T-helper 2 cell treated with Interferon-gamma antibody and Interleukin-4, amounts not matched to agents 5 μg/mL and 100 μg/mL, for 36 hours (primary cell): ENCODE results near the gene MYO1G.

Source experiments
- DNase-seq: peaks from one replicate; pipeline ENCODE4 v3.0.0; 2021; ENCODE audit warnings: low spot score
- H3K27ac Mint-ChIP-seq: one replicate; pipeline ENCODE4 v1.8.0; 2021; ENCODE audit warnings: mild to moderate bottlenecking, mixed read lengths
- H3K27me3 Mint-ChIP-seq: one replicate; pipeline ENCODE4 v1.8.0; 2021; ENCODE audit warnings: low read depth, mixed read lengths
- H3K36me3 Mint-ChIP-seq: one replicate; pipeline ENCODE4 v1.8.0; 2021; ENCODE audit warnings: low read depth, mixed read lengths
- H3K4me1 Mint-ChIP-seq: one replicate; pipeline ENCODE4 v1.8.0; 2021; ENCODE audit warnings: low read depth, mixed read lengths
- H3K4me3 Mint-ChIP-seq: one replicate; pipeline ENCODE4 v1.8.0; 2022; ENCODE audit warnings: mild to moderate bottlenecking, moderate library complexity, mixed read lengths
- H3K9me3 Mint-ChIP-seq: one replicate; pipeline ENCODE4 v1.8.0; 2021; ENCODE audit warnings: mixed read lengths

The MYO1G gene

DNA sequence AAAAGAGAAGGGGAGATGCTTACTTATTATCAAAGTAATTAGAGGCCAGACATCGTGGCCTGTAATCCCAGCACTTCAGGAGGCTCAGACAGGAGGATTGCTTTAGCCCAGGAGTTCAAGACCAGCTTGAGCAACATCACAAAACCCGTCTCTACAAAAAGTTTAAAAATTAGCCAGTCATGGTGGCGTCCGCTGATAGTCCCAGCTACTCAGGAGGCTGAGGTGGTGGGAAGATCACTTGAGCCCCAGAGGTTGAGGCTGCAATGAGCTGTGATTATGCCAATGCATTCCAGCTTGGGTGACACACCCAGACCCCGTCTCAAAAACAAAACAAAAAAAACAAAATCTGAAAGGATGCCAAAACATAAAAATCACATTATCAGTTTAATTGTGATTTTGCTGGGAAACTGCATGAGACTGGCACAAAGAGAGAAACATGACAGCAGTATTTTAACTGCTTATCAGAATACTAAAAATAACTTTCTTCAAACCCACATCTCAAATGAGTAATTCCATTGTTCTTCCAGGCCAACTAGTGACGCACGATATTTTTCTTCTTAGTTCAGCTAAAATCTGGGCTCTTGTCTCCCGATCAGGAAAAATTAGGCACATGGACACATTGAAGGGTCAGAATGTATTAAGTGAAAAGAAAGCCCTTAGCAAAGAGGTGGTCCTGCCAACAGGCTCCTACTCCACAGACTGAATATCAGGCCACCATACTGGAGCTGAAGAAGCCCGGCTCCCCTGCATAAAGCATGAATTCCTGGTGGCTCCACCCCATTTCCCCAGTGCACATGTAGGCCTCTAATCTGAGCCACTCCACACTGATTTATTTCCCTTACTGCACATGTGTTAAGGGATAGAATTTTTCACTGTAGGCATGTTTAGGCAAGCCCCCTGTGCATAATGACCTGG, 11.6 kb upstream of the MYO1G start:
- no peak for DNase-seq
- Mint-ChIP-seq H3K4me3 (no peak overlapping the region), H3K27me3 (no peaks in the 10 kb centered on the region), H3K36me3 (peaks cover 15% of the 10 kb centered on the region), H3K9me3 (no peaks in the 10 kb centered on the region), H3K27ac (no peak overlapping the region), H3K4me1 (peaks cover 53% of the 10 kb centered on the region)

DNA sequence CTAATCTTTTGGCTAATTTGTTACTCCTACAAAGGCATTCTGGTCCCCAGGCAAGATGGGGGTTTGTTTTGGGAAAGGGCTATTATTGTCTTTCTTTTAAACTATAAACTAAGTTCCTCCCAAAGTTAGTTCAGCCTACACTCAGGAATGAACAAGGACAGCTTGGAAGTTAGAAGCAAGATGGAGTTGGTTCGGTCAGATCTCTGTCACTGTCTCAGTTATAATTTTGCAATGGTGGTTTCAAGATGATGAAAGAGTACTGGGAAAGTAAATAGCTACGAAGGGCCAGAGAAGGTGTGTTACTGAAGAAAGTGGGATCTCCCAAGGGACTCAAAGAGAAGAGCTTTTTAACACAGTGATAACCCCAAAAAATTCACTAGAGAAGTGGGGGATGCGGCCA, 10.3 kb upstream of the MYO1G start:
- DNase-seq: no peak
- Mint-ChIP-seq H3K9me3 (no peaks in the 10 kb centered on the region), H3K27me3 (no peaks in the 10 kb centered on the region), H3K4me1 (peaks cover 53% of the 10 kb centered on the region), H3K27ac (peak overlapping the region; percentile 5), H3K36me3 (peaks cover 27% of the 10 kb centered on the region), H3K4me3 (no peak overlapping the region)

DNA sequence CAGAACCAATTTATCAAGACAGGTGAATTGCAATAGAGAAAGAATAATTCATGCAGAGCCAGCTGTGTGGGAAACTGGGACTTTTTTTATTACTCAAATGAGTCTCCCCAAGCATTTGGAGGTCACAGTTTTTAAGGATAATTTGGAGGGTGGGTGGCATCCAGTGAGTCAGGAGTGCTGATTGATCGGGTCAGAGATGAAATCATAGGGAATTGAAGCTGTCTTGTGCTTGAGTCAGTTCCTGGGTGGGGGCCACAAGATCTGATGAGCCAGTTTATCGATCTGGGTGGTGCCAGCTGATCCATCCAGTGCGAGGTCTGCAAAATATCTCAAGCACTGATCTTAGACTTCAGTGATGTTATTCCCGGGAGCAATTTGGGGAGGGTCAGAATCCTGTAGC, 9.9 kb upstream of the MYO1G start:
- Mint-ChIP-seq H3K4me1 (peaks cover 53% of the 10 kb centered on the region), H3K27ac (no peak overlapping the region), H3K36me3 (peaks cover 31% of the 10 kb centered on the region), H3K4me3 (no peak overlapping the region), H3K27me3 (no peaks in the 10 kb centered on the region), H3K9me3 (no peaks in the 10 kb centered on the region)
- DNase-seq: no peak

DNA sequence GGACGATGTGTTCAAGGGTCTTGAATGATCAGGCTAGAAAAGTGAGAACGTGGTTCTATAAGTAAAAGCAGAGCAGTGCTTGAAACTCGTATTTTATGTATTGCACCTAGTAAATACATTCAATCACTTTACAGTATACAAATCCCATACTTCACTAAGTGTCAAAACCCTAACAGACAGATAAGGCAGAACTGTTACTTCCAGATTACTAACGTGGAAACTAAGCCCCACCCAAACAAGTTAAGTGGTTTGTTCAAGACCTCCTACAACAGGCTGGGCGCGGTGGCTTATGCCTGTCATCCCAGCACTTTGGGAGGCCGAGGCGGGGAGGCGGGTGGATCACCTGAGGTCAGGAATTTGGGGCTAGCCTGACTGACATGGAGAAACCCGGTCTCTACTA, 9.2 kb upstream of the MYO1G start:
- Mint-ChIP-seq H3K4me3 (peak overlapping the region; percentile 98), H3K27ac (peak overlapping the region; percentile 98), H3K4me1 (peaks cover 60% of the 10 kb centered on the region), H3K36me3 (peaks cover 38% of the 10 kb centered on the region), H3K27me3 (no peaks in the 10 kb centered on the region), H3K9me3 (no peaks in the 10 kb centered on the region)
- no peak for DNase-seq

DNA sequence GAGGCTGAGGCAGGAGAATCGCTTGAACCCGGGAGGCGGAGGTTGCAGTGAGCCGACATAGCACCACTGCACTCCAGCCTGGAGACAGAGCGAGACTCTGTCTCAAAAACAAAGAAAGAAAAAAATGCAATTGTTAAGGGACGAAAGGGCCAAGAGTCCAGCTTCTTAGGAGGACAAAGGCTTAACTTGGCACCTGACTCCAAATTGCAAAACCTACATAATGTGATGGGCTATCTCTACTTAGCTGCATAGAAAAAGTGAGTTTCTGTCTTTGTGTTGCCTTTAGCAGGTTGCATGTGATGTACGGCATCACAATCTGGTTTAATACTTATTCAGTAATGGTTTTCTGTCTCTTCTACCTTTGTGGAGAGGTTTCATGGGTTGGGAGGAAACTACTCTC, 8.6 kb upstream of the MYO1G start:
- H3K4me1 Mint-ChIP-seq: peaks cover 63% of the 10 kb centered on the region

DNA sequence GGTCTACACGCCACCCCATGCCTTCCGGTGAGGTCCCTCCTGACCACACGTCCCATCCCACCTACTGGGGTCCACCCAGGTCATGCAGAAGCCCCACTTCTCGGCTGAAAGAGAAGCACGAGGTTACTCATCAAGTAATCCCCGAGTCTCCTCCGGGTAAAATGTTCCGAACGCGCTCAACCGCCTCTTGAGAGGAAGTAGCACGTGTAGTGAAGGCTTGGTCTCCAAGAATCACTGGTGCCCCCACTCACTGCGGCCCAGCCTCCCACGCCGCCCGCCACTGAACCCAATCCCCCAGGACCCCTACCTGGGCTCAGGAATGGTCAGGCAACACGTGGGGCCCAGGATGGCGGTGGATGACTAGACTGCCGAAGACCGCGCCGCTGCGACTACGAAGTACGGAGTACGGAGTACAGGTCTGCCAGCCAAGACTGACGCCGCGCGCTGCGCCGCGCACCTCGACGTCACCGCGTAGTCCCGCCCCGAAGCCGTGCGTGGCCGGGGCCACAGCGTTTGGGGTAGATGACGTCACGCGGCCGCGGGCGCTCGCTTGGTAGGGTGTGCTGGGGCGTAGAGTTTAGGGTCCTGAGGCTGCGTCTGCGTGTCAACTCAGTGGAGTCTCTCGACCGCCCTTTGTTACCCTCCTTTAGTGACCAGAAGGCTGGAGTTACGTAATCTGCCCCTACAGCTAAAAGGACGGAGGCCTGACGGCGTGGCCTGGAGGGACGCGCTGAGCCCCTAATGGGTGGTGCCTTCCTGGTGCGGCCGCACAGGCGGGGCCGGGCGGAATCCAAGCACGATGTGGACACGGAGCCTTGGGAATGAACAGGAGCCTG, 7.6 kb upstream of the MYO1G start:
- Mint-ChIP-seq H3K4me1 (peaks cover 62% of the 10 kb centered on the region), H3K4me3 (peak overlapping the region; percentile 98), H3K27ac (peak overlapping the region; percentile 98), H3K9me3 (no peaks in the 10 kb centered on the region), H3K27me3 (no peaks in the 10 kb centered on the region), H3K36me3 (peaks cover 44% of the 10 kb centered on the region)
- DNase-seq: peak; percentile 95

More for the DNA sequence above, 8.6 kb upstream of the MYO1G start:
- peak overlapping the region; percentile 98 for H3K4me3 Mint-ChIP-seq
- no peaks in the 10 kb centered on the region for H3K9me3 Mint-ChIP-seq
- peak overlapping the region; percentile 98 for H3K27ac Mint-ChIP-seq
- no peaks in the 10 kb centered on the region for H3K27me3 Mint-ChIP-seq
- DNase-seq: no peak
- H3K36me3 Mint-ChIP-seq: peaks cover 40% of the 10 kb centered on the region

DNA sequence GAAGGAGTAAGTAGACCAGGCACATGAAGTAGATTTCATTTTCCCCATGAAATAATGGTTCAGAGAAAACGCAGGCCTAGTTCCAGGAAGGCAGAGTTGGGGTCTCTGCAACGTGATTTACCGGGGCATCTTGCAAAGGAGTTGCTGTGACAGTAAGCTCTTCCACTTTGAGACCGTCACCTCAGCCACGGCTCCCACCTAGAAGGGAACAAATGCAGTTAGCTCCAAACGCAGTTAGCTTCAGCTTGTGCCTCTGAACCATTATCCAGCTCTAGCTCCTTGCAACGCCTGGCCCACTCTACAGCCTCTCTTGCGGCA, 7.0 kb upstream of the MYO1G start:
- peak overlapping the region; percentile 98 for H3K4me3 Mint-ChIP-seq
- H3K27ac Mint-ChIP-seq: peak overlapping the region; percentile 98
- H3K36me3 Mint-ChIP-seq: peaks cover 47% of the 10 kb centered on the region
- H3K4me1 Mint-ChIP-seq: peaks cover 67% of the 10 kb centered on the region
- DNase-seq: no peak
- no peaks in the 10 kb centered on the region for H3K9me3 Mint-ChIP-seq
- H3K27me3 Mint-ChIP-seq: no peaks in the 10 kb centered on the region

DNA sequence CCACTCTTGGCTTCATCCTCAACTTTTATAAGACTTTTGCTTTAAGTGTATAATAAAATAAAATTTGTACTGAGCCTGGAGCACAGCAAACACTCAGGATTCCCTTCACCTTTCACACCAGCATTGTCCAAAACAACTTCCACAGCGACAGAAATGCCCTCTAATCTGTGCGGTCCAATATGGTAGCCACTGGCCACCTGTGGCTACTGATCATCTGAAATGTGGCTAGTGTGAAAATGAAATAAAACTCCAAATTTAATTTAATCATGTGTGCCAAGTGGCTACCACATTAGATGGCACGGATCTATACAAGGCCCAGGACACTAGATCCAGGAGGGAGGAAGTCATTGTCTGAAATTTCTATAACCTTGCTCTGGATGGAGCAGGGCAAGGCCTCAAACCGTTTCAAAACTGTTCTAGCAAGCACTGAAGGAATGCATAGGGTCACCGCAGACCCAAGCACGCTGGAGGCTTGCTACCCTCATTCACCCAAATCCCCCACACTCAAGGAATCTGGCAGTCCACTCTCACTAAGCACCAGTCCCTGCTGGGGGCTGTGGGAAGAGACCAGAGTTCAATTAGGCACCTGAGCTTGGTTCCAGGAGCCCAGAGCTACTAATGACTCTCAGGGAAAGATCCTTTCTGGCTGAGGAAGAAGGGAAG, 6.3 kb upstream of the MYO1G start:
- Mint-ChIP-seq H3K4me1 (peaks cover 70% of the 10 kb centered on the region), H3K36me3 (peaks cover 51% of the 10 kb centered on the region)

DNA sequence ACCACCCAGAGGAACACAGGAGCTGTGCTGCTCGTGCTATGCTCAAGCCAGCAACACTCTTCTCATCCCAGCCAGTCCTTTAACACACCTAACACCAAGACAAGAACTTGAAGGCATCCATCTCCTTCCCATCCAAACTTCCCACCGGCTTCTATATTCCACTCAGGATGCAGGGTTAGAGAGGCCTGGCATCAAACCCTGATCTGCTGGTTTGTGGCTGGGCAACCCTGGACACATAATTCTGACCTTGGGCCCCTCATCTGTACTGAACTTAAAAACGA, 5.6 kb upstream of the MYO1G start:
- no peak for DNase-seq
- no peaks in the 10 kb centered on the region for H3K9me3 Mint-ChIP-seq
- H3K36me3 Mint-ChIP-seq: peaks cover 51% of the 10 kb centered on the region
- H3K4me1 Mint-ChIP-seq: peaks cover 77% of the 10 kb centered on the region
- H3K27me3 Mint-ChIP-seq: no peaks in the 10 kb centered on the region
- H3K4me3 Mint-ChIP-seq: peak overlapping the region; percentile 98
- H3K27ac Mint-ChIP-seq: peak overlapping the region; percentile 98

More for the DNA sequence above, 6.3 kb upstream of the MYO1G start:
- Mint-ChIP-seq H3K27me3 (no peaks in the 10 kb centered on the region), H3K4me3 (peak overlapping the region; percentile 98), H3K9me3 (no peaks in the 10 kb centered on the region), H3K27ac (peak overlapping the region; percentile 98)
- DNase-seq: no peak

DNA sequence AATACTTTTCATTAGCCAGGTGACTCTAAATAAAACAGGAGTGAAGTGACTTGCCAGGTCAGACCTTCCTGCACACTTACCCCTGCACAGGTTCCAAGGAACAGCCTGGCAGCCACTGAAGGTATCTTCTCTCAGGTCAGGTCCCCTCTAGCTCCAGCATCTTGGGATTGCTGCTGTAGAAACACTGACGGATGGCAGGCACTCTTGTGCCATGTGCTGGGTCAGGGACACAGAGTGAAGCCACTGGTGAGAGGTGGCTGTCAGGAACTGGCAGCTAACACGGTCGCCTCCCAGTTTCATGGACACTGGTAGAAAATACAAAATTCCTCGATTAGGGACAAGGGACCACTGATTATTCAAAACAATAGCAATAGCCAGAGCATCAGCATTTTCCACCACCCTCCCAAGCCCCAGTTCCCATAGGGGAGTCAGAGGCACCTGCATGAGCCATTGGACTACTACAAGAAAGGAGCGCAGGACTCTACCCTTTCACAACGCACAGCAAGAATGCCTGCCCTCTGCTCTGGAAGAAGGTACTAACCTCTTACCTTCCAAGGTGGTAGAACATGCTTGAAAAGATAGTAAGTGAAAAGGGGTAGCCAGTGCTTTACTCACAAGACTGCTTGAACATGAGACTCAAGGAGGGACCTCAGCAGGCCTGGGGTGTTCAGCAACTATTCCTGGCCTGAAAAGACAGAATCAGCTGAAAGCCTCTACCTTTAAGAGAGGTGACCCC, 5.1 kb upstream of the MYO1G start:
- Mint-ChIP-seq H3K4me1 (peaks cover 77% of the 10 kb centered on the region), H3K4me3 (peak overlapping the region; percentile 98), H3K36me3 (peaks cover 56% of the 10 kb centered on the region), H3K27ac (peak overlapping the region; percentile 98), H3K27me3 (no peaks in the 10 kb centered on the region), H3K9me3 (no peaks in the 10 kb centered on the region)
- DNase-seq: no peak

DNA sequence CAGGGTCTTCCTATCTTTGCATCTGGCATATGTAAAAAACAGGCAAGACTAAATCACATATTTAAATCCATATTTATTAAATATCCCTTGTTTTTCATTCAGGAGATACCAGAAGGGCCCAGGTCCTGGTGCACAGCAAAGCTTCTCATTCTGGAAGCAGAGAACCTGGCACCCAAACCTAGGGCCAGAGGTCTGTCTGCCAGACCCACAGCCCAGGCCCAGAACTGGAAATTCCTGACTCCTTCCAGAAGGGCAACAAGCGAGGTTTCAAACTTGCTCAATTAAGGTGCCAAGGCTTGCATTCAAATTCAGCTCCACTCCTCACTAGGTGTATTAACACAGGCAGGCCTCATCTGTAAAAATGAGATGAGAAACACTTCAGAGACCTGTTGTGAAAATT, 4.2 kb upstream of the MYO1G start:
- Mint-ChIP-seq H3K9me3 (no peaks in the 10 kb centered on the region), H3K27me3 (no peaks in the 10 kb centered on the region), H3K4me3 (peak overlapping the region; percentile 99), H3K36me3 (peaks cover 65% of the 10 kb centered on the region), H3K27ac (peak overlapping the region; percentile 99), H3K4me1 (peaks cover 69% of the 10 kb centered on the region)
- no peak for DNase-seq

DNA sequence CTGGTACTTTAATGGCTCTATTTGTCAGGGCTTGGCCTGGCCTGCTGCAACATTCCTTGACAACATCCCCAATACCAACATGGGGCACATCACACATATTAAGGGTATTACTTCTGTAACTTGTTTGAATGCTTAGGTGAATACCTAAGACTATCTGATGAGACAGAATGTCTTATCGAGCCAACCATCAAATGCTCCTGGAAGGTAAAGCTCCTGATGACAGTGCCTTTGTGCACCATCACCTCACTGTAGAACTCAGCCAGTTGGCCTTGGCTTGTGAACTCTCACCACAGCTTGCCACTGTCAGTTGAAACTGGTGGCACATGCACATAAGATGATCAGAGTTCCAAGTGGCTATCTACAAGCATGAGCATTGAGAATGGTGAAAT, 3.7 kb upstream of the MYO1G start:
- Mint-ChIP-seq H3K36me3 (peaks cover 70% of the 10 kb centered on the region), H3K4me1 (peaks cover 65% of the 10 kb centered on the region), H3K4me3 (peak overlapping the region; percentile 99), H3K27me3 (no peaks in the 10 kb centered on the region), H3K9me3 (no peaks in the 10 kb centered on the region), H3K27ac (peak overlapping the region; percentile 99)
- DNase-seq: no peak

DNA sequence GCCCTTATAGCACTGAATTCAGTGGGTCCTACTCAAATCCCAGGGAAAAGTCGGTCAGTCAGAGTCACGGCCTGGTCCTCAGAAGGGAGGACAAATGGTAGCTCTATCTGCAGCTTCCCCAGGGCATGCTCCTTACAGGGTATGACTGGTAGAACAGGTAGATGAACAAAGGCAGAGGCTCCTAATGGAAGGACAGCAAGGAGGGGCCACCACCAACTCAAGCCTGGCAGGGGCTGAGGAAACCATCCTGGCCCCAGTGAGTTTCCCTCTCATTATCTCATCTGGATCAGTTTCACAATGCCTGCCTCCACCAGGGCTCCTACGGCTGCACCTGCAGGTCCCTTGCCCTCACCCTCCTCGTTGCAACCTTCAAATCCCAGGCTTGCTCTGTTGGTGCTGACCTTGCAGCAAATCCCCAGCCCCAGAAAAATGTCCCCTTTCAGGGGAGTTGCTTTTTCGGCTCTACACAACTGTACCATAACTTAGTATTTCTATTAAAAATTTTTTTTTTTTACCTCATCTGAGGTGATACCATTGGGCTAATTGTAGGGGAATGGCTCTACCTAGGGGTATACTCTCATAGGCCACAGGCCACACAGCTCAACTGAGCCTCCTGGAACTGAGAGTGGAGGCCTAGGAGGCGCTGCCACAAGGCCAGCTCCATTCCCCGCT, 2.4 kb upstream of the MYO1G start:
- Mint-ChIP-seq H3K4me3 (peak overlapping the region; percentile 99), H3K27me3 (no peaks in the 10 kb centered on the region), H3K4me1 (peaks cover 62% of the 10 kb centered on the region), H3K9me3 (no peaks in the 10 kb centered on the region), H3K27ac (peak overlapping the region; percentile 99), H3K36me3 (peaks cover 80% of the 10 kb centered on the region)
- peak; percentile 51 for DNase-seq
